Retinal pigment epithelial cell (primary cell): ENCODE data around the gene APOE.
"Not testable (repeated sequence)": the region's sequence is repeated elsewhere in the genome, so short reads cannot be mapped to it uniquely, and the experiment has no call there.

Experiments
- DNase-seq: peaks from one replicate; pipeline ENCODE4 v3.0.0-alpha.2; 2010; ENCODE audit warnings: low read depth
- H3K4me3 ChIP-seq: 2 replicates; pipeline ENCODE4 v1.5.1; 2011; ENCODE audit warnings: mild to moderate bottlenecking, low read length, control low read depth, moderate library complexity
- CTCF ChIP-seq: conservative IDR thresholded peaks from 2 replicates; pipeline ENCODE4 v1.5.1; 2011; ENCODE audit warnings: low read depth, low read length, control low read depth, inconsistent platforms

Gene APOE

GRCh38 chr19:44887648-44888047, 17.9 kb upstream of the APOE start:
- H3K4me3 ChIP-seq: no peak overlapping the region
- no peak for DNase-seq
- TF ChIP-seq CTCF: no peak

- H3K4me3 ChIP-seq, DNase-seq: not testable (repeated sequence)
Observed at GRCh38 chr19:44888335-44888734, 17.3 kb upstream of the APOE start.

DNA sequence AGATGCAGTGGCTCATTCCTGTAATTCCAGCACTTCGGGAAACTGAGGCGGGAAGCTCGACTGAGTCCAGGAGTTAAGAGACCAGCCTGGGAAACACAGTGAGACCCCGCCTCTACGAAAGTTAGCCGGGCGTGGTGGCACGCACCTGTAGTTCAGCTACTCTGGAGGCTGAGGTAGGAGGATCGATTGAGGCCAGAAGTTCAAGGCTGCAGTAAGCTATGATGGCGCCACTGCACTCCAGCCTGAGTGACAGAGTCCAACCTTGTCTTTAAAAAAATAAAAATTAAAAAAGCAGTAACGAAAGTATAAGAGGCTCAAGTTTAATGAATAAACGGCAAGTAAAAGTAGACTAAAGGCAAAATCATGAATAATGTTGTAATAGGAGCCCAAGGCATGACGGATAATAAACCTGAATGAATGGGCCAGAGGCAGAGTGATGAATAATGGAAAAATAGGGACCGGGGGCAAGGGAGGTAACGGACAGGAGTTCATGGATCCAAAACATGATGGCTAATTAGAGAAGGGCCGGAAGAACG, 15.7 kb upstream of the APOE start:
- TF ChIP-seq CTCF: no peak
- no peak for DNase-seq
- peak overlapping the region; percentile 48 for H3K4me3 ChIP-seq

DNA sequence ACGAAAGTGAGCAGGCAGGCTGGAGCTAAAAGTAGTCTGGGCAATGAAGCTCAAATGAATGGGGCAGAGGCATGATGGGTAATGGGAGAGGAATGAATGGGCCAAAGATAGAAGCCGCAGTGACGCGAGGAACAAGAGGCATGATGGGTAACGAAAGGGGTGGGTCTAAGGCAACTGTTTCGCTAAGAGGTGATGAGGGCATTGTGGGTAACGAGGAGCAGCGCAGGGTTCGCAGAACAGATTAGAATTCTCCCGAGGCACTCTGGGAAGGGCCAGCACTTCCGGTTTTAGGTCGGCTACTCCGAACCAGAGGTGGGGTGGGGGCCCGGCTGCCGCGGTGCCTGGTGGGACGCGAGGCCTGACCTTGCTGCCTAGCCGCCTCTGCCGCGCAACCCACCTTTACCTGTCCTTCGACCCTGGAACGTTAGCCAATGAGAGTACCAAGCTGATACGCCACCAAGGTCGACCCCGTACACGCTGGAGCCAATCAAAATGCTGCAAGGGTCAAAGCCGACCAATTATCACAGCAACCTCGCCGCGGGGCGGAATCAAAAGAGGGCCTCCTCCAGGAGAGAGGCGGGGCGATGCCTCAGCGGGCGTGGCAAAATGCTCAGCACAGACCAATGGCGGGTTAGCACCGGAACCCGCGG, 15.1 kb upstream of the APOE start:
- peak; percentile 99 for DNase-seq
- TF ChIP-seq CTCF: no peak
- H3K4me3 ChIP-seq: peak overlapping the region; percentile 48

DNA sequence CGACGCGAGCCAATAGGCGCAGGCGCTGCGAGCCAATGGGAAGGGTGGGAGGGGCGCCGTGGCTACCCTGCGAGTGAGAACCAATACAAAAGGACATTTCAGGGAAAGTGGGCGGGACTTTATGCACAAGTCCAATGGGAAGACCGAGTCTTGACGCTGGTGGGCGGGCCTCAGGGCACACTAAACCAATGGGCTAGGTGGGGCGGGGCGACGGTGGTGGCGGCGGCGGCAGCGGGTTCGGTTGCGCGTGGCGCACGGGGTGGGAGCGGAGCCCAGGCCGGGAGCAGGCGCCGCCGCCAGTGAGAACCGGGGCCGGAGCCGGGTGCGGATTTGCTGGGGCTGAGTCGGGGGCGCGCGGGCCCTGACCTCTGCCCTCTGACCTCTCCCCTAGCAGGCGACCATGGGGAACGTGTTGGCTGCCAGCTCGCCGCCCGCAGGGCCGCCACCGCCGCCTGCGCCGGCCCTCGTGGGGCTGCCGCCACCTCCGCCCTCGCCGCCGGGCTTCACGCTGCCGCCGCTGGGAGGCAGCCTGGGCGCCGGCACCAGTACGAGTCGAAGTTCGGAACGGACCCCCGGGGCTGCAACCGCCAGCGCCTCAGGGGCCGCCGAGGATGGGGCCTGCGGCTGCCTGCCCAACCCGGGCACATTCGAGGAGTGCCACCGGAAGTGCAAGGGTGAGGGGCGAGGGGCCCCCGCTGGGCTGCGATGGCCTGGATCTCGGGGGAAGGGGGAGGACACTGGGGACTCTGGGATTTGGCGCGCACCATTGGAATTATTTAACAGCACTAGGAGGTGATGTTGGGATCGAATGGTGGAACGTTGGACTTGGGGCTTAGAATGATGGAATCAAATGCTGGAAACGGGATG, 14.3 kb upstream of the APOE start, which contains the start of gene TOMM40:
TOMM40 (plus strand) TSS at position 239 of the 867 bp plus-strand sequence; CDS start at position 401, 162 bp downstream.
- TF ChIP-seq CTCF: peak; percentile 2
- peak; percentile 99 for DNase-seq

DNA sequence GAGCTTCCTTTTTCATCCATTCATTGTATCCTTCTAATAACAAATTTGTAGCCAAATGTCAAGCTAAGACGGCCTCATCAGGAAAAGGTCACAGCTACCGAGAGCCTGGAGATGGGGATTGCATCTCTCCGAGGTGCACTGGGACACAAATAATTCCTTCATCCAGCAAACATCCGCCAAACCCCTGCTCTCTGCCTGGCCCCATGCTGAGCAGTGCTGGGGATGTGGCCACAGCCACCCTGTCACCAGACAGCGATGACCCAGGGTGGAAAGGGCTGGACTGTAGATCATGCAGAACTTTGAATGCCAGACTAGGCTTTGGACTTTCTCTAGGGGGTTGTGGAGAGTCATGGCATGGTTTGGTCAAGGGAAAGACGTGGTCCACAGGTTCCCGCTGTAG, 12.7 kb upstream of the APOE start:
- H3K4me3 ChIP-seq: no peak overlapping the region
- TF ChIP-seq CTCF: no peak
- no peak for DNase-seq

More for the DNA sequence above, 14.3 kb upstream of the APOE start, which contains the start of gene TOMM40:
- H3K4me3 ChIP-seq: peak within 1 kb of the TSS; percentile 90

GRCh38 chr19:44893332-44894051, 12.1 kb upstream of the APOE start:
- no peak for TF ChIP-seq CTCF
- DNase-seq: no peak
- no peak overlapping the region for H3K4me3 ChIP-seq
